Measurements from ENCODE around the gene TFB1M. TPM values are rescaled to one million over a fixed set of nuclear protein-coding genes. Genes with fewer than 3 reads are reported as not detected.

Gene TFB1M
- total RNA-seq, 1 donor from 2014 or later, result 25.4 TPM

- Mint-ChIP-seq H3K27ac (no peak overlapping the region), H3K4me3 (no peak overlapping the region), H3K4me1 (ENCODE audit: unreplicated experiment) (no peaks in the 10 kb centered on the region), H3K36me3 (peaks cover 27% of the 10 kb centered on the region), H3K9me3 (no peaks in the 10 kb centered on the region), H3K27me3 (no peaks in the 10 kb centered on the region)
- no peak for DNase-seq (ENCODE audit: extremely low spot score, unreplicated experiment)
- TF ChIP-seq CTCF (conservative IDR thresholded peaks at IDR 0.05), result no peak
These were observed 73.2 kb downstream of the TFB1M start for GRCh38 chr6:155240905-155241600.

- no peaks in the 10 kb centered on the region for H3K27me3 Mint-ChIP-seq
- H3K4me1 Mint-ChIP-seq (ENCODE audit: unreplicated experiment), result no peaks in the 10 kb centered on the region
- TF ChIP-seq CTCF (conservative IDR thresholded peaks at IDR 0.05), result no peak
- H3K9me3 Mint-ChIP-seq, result no peaks in the 10 kb centered on the region
- no peak for DNase-seq (ENCODE audit: extremely low spot score, unreplicated experiment)
- no peak overlapping the region for H3K4me3 Mint-ChIP-seq
- peaks cover 27% of the 10 kb centered on the region for H3K36me3 Mint-ChIP-seq
- no peak overlapping the region for H3K27ac Mint-ChIP-seq
These were observed 76.7 kb downstream of the TFB1M start for GRCh38 chr6:155237613-155238012.

DNA sequence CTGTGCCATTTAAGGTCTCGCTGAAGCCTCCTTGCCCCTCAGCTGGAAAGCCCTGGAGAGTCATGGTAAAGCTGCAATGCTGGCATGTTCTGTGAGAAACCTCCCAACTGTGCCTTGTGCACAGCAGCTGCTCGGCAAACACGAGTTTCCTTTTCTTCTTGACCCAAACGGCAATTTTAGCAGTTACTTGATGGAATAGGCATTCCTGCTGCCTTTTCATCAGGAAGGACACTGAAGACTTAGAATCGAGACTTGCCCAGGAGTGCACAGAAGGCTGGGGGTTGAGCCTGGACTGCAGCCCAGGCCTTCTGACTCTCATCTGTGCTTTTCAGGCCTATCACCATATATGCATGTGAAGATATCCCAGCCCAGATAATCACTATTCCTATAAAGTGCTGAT lies 79.2 kb downstream of the TFB1M start:
- Mint-ChIP-seq H3K36me3 (peaks cover 13% of the 10 kb centered on the region), H3K27me3 (no peaks in the 10 kb centered on the region)

GRCh38 chr6:155234687-155235086 lies 79.6 kb downstream of the TFB1M start:
- Mint-ChIP-seq H3K4me3 (no peak overlapping the region), H3K9me3 (no peaks in the 10 kb centered on the region), H3K27me3 (no peaks in the 10 kb centered on the region), H3K4me1 (ENCODE audit: unreplicated experiment) (no peaks in the 10 kb centered on the region), H3K27ac (no peak overlapping the region), H3K36me3 (peaks cover 10% of the 10 kb centered on the region)
- no peak for DNase-seq (ENCODE audit: extremely low spot score, unreplicated experiment)
- TF ChIP-seq CTCF (conservative IDR thresholded peaks at IDR 0.05), result no peak

More for the DNA sequence above, 79.2 kb downstream of the TFB1M start:
- TF ChIP-seq CTCF (conservative IDR thresholded peaks at IDR 0.05), result no peak
- Mint-ChIP-seq H3K9me3 (no peaks in the 10 kb centered on the region), H3K27ac (no peak overlapping the region), H3K4me3 (no peak overlapping the region), H3K4me1 (ENCODE audit: unreplicated experiment) (no peaks in the 10 kb centered on the region)
- no peak for DNase-seq (ENCODE audit: extremely low spot score, unreplicated experiment)

DNA sequence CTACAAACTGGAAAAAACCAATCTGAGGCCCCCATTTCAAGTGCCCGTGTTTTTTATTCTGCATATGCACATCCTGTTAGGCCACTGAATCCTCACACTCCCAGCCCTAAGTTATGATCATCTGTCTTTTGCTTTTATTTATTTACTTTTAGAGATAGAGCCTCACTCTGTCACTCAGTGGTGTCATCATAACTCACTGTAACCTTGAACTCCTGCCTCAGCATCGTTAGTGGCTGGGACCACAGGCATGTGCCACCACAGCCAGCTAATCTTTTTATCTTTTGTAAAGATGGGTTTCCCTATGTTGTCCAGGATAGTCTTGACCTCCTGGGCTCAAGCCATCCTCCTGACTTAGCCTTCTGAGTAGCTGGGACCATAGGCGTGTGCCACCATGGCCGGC lies 80.1 kb downstream of the TFB1M start:
- Mint-ChIP-seq H3K27ac (no peak overlapping the region), H3K4me3 (no peak overlapping the region), H3K9me3 (no peaks in the 10 kb centered on the region), H3K36me3 (peaks cover 10% of the 10 kb centered on the region), H3K27me3 (no peaks in the 10 kb centered on the region), H3K4me1 (ENCODE audit: unreplicated experiment) (no peaks in the 10 kb centered on the region)
- no peak for DNase-seq (ENCODE audit: extremely low spot score, unreplicated experiment)
- TF ChIP-seq CTCF (conservative IDR thresholded peaks at IDR 0.05), result no peak

Data from type B pancreatic cell (in vitro differentiated cells).